Measurements from ENCODE around the gene KMT5C.

Gene KMT5C

DNA sequence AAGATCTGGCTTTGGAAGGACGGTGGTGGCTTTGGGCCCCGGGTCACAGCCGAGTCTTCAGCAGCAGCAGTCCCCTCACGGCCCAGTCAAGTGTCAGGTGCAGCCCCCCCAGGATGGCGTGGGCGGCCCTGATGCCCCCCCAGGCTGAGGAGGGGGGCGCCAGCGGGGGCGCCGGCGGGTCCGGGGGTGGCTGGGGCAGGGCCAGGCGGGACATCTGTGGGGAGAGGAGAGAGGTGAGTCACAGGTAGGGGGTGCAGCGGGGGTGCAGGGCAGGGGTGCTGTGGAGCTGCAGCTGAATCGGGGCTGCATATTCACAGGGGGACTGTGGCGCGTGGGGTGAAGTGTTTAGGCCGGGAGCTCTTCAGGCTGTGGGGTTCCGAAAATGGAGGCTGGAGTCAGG is 26.3 kb downstream of the KMT5C start (continued):
- peak; percentile 58 for TF ChIP-seq SCRT2 (tag by site-specific recombination; IDR thresholded peaks at IDR 0.05)
- no peak for TF ChIP-seq KLF8 (tag by site-specific recombination; IDR thresholded peaks at IDR 0.05)
- no peak for TF ChIP-seq TCF7L2 (IDR thresholded peaks at IDR 0.05; ENCODE audit: borderline replicate concordance, low read depth, low read length)
- TF ChIP-seq, protein P1, sequence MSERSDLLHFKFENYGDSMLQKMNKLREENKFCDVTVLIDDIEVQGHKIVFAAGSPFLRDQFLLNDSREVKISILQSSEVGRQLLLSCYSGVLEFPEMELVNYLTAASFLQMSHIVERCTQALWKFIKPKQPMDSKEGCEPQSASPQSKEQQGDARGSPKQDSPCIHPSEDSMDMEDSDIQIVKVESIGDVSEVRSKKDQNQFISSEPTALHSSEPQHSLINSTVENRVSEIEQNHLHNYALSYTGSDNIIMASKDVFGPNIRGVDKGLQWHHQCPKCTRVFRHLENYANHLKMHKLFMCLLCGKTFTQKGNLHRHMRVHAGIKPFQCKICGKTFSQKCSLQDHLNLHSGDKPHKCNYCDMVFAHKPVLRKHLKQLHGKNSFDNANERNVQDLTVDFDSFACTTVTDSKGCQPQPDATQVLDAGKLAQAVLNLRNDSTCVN (tag by site-specific recombination; optimal IDR thresholded peaks at IDR 0.05) = no peak
- peak; percentile 14; the same call in 1 of the 2 replicates for TF ChIP-seq EGR2 (tag by site-specific recombination; IDR thresholded peaks at IDR 0.05; ENCODE audit: low read depth)
- TF ChIP-seq ZNF768 (tag by site-specific recombination; IDR thresholded peaks at IDR 0.05) = no peak
- no peak for TF ChIP-seq ZNF791 (tag by site-specific recombination; IDR thresholded peaks at IDR 0.05)
- no peak for TF ChIP-seq ZNF311 (tag by site-specific recombination; IDR thresholded peaks at IDR 0.05; ENCODE audit: borderline replicate concordance)
- TF ChIP-seq ZNF23 (tag by site-specific recombination; IDR thresholded peaks at IDR 0.05; ENCODE audit: borderline replicate concordance) = no peak
- TF ChIP-seq ZNF610 (tag by site-specific recombination; IDR thresholded peaks at IDR 0.05; ENCODE audit: borderline replicate concordance) = no peak
- TF ChIP-seq ZBTB8A (tag by site-specific recombination; IDR thresholded peaks at IDR 0.05) = no peak
- TF ChIP-seq ZNF404 (tag by site-specific recombination; IDR thresholded peaks at IDR 0.05) = no peak
- TF ChIP-seq ZNF623 (tag by site-specific recombination; IDR thresholded peaks at IDR 0.05) = no peak
- TF ChIP-seq ZFP41 (tag by site-specific recombination; IDR thresholded peaks at IDR 0.05; ENCODE audit: borderline replicate concordance) = no peak
- TF ChIP-seq, protein P2, sequence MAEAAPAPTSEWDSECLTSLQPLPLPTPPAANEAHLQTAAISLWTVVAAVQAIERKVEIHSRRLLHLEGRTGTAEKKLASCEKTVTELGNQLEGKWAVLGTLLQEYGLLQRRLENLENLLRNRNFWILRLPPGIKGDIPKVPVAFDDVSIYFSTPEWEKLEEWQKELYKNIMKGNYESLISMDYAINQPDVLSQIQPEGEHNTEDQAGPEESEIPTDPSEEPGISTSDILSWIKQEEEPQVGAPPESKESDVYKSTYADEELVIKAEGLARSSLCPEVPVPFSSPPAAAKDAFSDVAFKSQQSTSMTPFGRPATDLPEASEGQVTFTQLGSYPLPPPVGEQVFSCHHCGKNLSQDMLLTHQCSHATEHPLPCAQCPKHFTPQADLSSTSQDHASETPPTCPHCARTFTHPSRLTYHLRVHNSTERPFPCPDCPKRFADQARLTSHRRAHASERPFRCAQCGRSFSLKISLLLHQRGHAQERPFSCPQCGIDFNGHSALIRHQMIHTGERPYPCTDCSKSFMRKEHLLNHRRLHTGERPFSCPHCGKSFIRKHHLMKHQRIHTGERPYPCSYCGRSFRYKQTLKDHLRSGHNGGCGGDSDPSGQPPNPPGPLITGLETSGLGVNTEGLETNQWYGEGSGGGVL (tag by site-specific recombination; IDR thresholded peaks at IDR 0.05) = peak; percentile 32
- TF ChIP-seq ZNF76 (tag by site-specific recombination; IDR thresholded peaks at IDR 0.05; ENCODE audit: borderline replicate concordance, low read depth) = no peak
- TF ChIP-seq, protein P3, sequence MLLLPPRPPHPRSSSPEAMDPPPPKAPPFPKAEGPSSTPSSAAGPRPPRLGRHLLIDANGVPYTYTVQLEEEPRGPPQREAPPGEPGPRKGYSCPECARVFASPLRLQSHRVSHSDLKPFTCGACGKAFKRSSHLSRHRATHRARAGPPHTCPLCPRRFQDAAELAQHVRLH (tag by site-specific recombination; IDR thresholded peaks at IDR 0.05) = no peak
- TF ChIP-seq ZNF777 (tag by site-specific recombination; IDR thresholded peaks at IDR 0.05; ENCODE audit: borderline replicate concordance) = no peak
- TF ChIP-seq ZNF140 (tag by site-specific recombination; IDR thresholded peaks at IDR 0.05) = no peak
- no peak for TF ChIP-seq ZNF658 (tag by site-specific recombination; IDR thresholded peaks at IDR 0.05)
- TF ChIP-seq, protein P4, sequence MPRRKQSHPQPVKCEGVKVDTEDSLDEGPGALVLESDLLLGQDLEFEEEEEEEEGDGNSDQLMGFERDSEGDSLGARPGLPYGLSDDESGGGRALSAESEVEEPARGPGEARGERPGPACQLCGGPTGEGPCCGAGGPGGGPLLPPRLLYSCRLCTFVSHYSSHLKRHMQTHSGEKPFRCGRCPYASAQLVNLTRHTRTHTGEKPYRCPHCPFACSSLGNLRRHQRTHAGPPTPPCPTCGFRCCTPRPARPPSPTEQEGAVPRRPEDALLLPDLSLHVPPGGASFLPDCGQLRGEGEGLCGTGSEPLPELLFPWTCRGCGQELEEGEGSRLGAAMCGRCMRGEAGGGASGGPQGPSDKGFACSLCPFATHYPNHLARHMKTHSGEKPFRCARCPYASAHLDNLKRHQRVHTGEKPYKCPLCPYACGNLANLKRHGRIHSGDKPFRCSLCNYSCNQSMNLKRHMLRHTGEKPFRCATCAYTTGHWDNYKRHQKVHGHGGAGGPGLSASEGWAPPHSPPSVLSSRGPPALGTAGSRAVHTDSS (tag by site-specific recombination; IDR thresholded peaks at IDR 0.05) = no peak
- no peak for TF ChIP-seq ZNF274 (IDR thresholded peaks at IDR 0.05; ENCODE audit: low read length)
- TF ChIP-seq ZNF274 (tag by site-specific recombination; IDR thresholded peaks at IDR 0.05; ENCODE audit: borderline replicate concordance) = no peak
- no peak for TF ChIP-seq ZNF558 (tag by site-specific recombination; IDR thresholded peaks at IDR 0.05)
- TF ChIP-seq, protein P5, sequence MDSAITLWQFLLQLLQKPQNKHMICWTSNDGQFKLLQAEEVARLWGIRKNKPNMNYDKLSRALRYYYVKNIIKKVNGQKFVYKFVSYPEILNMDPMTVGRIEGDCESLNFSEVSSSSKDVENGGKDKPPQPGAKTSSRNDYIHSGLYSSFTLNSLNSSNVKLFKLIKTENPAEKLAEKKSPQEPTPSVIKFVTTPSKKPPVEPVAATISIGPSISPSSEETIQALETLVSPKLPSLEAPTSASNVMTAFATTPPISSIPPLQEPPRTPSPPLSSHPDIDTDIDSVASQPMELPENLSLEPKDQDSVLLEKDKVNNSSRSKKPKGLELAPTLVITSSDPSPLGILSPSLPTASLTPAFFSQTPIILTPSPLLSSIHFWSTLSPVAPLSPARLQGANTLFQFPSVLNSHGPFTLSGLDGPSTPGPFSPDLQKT (IDR thresholded peaks at IDR 0.05; ENCODE audit: borderline replicate concordance, low read depth, low read length) = no peak
- TF ChIP-seq ZBTB48 (tag by site-specific recombination; IDR thresholded peaks at IDR 0.05) = no peak
- TF ChIP-seq ZNF354C (tag by site-specific recombination; IDR thresholded peaks at IDR 0.05; ENCODE audit: borderline replicate concordance, low read depth) = no peak
